DMS 273 (cell line): Measurements from ENCODE around the gene TSGA10.
A peak's percentile ranks its signal among the peaks of the same experiment; 100 is the strongest.
"Not testable (repeated sequence)": the region's sequence is repeated elsewhere in the genome, so short reads cannot be mapped to it uniquely, and the experiment has no call there.

Experiments
- DNase-seq: peaks from one replicate; lab custom pipeline; 2025; ENCODE audit not compliant: unreplicated experiment; lab: John Stamatoyannopoulos, UW

TSGA10 gene

GRCh38 chr2:99154643-99155536, at the start of gene TSGA10, which contains the start of gene LIPT1:
TSGA10 (minus strand) TSS chr2:99154942; CDS start chr2:99109439, 45,503 bp downstream.
LIPT1 (plus strand) TSS chr2:99154967; CDS start chr2:99161958, 6,991 bp downstream.
- peak; percentile 96 for DNase-seq

- DNase-seq, result no peak
Measured at GRCh38 chr2:99201959-99202678, 47.4 kb upstream of the TSGA10 start.

GRCh38 chr2:99200076-99200800, 45.5 kb upstream of the TSGA10 start:
- DNase-seq, result no peak

- DNase-seq, result no peak
Measured at GRCh38 chr2:99198103-99198841, 43.5 kb upstream of the TSGA10 start.

GRCh38 chr2:99192364-99192763, 37.6 kb upstream of the TSGA10 start:
- DNase-seq, result not testable (repeated sequence)

GRCh38 chr2:99190548-99190947, 35.8 kb upstream of the TSGA10 start:
- DNase-seq, result no peak

- no peak for DNase-seq
Measured at GRCh38 chr2:99188357-99188756, 33.6 kb upstream of the TSGA10 start.

GRCh38 chr2:99187011-99187410, 32.3 kb upstream of the TSGA10 start:
- DNase-seq, result no peak

- no peak for DNase-seq
Measured at GRCh38 chr2:99184811-99185210, 30.1 kb upstream of the TSGA10 start.

GRCh38 chr2:99183025-99183424, 28.3 kb upstream of the TSGA10 start:
- no peak for DNase-seq

GRCh38 chr2:99181624-99182000, 26.9 kb upstream of the TSGA10 start:
- peak; percentile 35 for DNase-seq

- DNase-seq, result peak; percentile 97
Measured at GRCh38 chr2:99180755-99181623, 26.2 kb upstream of the TSGA10 start, which contains the start of the genes MITD1 and MRPL30. MITD1 (minus strand) TSS chr2:99181058; CDS start chr2:99180981, 77 bp downstream. MRPL30 (plus strand) TSS chr2:99181184; CDS start chr2:99186204, 5,020 bp downstream.

GRCh38 chr2:99171377-99172140, 16.8 kb upstream of the TSGA10 start:
- DNase-seq, result no peak

- DNase-seq, result no peak
Measured at GRCh38 chr2:99169534-99169933, 14.8 kb upstream of the TSGA10 start.

GRCh38 chr2:99166218-99166617, 11.5 kb upstream of the TSGA10 start:
- no peak for DNase-seq

- DNase-seq, result no peak
Measured at GRCh38 chr2:99159594-99159993, 4.9 kb upstream of the TSGA10 start.

GRCh38 chr2:99158599-99158998, 3.9 kb upstream of the TSGA10 start:
- no peak for DNase-seq

- no peak for DNase-seq
Measured at GRCh38 chr2:99156891-99157290, 2.1 kb upstream of the TSGA10 start.
